HG02623 (cell line): ENCODE measurements around the gene SLC39A11.

Source experiments
- ATAC-seq: cut with Tn5 transposase; IDR thresholded peaks from one replicate; pipeline ENCODE4 v1.9.1; 2021; ENCODE audit warnings: moderate library complexity; ENCODE audit not compliant: unreplicated experiment

SLC39A11 gene

DNA sequence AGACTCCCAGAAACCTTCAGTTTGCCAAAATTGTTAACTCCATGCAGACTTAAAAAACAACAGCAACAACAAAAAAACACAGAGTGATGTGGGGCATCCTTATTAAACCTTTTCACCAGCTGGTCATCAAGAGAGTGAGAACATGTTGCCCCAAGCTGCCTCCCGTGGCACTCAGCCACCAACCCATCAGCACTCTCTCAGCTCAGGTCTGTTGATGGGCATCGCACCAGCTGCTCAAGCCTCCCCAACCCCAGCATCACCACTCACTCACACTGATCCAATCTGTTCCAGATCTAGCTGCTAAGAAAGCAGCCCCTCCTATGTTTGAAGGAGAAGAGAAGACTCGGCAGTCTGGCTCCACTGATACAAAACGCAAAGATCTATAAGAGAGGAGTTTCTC, 46.8 kb downstream of the SLC39A11 start:
- no peak for ATAC-seq

DNA sequence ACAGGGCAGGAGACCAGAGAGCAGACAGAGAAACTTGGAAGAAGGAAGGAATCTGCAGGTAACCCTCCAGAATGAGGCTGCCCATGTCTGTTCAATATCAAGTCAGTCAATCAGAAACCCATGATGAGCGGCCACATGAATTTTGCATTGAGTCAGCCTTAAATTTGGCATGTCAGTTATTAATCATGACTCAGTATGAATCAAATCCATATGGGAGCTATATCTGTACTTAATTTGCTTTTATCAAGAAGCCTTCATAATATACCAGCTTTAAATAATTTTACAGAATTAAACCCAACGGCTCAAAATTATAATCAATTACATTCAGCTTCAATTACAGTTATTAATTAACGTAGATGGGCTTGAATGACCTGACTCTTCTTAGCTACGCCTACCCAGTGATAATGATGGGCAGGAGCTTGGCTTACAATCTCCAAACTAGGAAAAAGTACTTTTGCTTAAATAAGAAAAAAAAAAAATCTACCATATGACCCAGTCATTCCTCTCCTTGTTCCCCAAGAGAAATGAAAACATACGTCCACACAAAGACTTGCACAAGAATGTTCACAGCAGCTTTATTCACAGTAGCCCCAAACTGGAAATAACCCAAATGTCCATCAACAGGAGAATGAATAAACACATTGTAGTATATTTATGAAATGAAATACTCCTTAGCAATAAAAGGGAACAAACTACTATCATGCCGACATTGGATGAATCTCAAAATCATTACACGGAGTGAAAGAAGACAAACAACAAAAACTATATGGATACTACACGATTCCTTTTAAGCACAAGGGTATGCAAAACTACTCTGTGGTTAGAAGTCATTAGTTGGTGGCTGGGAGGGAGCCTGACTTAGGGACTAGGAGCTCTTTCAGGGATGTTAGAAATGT, 48.6 kb downstream of the SLC39A11 start:
- ATAC-seq = no peak

DNA sequence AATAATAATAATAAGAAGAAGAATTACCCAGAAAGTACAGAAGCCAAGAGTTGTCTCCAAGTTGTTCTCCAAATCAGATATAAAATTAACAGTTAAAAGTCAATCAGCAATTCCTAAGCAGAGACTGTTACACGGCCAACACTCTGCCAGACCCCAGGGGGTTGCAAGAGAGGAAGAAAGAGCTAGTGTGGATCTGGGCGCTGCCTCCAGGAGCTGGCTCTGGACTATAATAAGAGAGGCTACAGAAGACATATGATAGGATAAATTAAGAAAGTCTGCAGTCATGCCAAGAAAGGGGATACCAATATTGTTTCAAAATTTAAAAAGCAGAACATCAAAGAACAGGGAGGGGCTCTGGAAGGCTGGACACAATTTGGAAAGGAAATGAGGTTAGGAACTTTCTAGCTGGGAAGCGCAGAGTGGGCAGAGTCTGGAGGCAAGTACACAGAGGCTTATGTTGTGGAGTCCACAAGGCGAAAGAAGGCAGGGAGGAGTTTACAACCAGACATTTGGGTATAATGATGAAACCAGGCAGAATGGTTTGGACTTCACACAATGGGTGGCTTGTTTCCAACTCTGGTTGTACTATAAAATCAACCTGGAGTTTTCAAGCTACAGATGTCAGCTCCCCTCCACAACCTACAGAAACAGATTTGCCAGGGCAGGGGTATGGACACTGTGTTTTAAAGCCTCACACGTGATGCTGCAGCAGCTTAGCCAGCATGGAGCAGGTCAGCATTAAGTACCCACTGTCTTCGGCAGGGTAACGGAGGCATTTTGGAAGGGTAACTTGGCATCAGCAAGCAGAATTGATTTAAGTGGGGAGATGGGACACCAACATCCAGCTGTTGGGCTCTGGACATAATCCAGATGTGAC, 49.4 kb downstream of the SLC39A11 start:
- no peak for ATAC-seq

DNA sequence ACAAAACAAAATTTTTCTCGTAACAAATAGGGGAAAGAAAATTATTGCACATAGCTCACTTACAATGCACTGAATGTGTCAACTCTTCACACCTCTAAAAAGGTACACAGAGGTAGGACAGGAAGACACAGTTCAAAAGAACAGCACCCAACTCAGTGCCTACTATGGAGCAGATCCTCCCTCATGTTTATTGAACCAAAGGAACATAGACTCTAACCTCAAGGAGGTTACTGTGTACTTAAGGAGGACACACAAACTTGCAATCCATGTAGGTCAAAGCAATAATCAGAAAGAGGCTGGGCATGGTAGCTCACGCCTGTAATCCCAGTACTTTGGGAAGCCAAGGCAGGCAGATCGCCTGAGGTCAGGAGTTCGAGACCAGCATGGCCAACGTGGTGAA, 50.3 kb downstream of the SLC39A11 start:
- no peak for ATAC-seq

DNA sequence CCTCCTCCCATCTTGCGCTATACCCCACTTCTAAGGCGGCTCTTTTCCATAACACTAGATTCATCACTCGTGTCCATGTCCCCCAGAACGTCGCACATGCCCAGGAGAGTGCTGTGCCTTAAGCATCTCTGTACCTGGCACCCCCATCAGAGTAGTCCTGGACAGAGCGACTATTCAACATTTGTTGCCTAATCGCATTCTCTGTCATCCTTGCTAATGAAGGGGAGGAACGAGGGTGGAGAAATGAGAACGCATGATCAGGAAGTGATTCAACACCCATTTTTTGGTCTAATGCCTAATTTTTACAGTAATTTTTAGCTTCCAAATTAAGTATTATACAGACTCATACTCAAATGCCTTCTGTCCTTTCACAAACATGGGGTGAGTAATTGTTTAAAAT, 53.2 kb downstream of the SLC39A11 start:
- ATAC-seq = no peak

DNA sequence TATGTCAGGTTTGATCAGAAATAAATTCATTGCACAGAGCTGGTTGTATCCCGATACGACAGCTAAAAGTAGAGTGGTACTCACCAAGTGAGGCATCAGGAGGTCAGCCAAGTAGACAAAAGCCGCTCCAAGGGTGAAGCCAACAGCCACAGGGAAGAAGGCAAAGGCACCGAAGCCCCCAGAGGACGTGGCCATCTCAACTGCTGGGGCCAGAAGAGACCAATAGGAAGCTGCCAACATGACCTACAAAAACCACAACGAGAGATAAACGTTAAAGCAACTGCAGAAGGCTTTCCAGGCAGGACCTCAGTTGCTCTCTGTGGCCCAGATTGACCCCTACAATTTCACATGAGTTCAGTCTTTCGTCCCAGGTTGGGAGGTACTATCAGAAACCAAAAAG, 61.0 kb downstream of the SLC39A11 start:
- ATAC-seq = no peak

DNA sequence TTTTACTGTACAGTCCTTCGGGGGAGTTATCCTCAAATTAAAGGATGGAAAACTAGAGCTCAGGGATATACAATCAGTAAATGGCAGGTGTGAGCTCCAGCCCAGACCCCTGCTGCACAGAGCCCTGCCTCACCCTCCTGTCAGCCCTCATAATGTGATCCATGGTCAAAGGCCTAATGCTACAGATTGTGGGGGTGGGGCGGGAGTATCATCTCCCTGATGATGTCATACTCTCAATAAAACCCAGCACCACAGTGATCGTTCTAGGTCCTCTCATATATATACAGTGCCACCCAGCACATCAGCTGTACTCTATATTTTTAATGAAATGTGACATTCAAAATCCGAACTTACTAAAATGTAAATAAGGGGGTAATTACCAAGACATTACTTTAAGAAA, 61.5 kb downstream of the SLC39A11 start:
- ATAC-seq = no peak

DNA sequence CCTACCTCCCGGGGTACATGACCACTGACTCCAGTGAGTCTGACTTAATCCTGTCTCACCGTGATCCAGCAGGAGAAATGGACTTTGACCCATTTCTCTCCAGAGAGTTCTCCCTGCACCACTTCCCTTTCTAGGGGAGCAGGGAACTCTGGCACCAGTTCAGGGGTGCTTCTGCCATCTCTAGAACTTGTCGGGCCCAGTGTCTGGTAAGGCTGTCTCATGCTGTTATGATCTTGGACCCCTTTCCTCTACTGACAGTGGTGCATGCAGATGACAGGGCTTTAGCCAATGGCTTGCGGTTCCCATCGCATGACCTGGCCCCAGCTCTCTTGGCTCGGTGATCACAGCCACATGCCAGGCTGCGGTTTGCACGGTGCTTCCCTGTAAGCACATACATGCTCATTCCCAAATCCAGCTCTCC, 62.0 kb downstream of the SLC39A11 start:
- no peak for ATAC-seq

DNA sequence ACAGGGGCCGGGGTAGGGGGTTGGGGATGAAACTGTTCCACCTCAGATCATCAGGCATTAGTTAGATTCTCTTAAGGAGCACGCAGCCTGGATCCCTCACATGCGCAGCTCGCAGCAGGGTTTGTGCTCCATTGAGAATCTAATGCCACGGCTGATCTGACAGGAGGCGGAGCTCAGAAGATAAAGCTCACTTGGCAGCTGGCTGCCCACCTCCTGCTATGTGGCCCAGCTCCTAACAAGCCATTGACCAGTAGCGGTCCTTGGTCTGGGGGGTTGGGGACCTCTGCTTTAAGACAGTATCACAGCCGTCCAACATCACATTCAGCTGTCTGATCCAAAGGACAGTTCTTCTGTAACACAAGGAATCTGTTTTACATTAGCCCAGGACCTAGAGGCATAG, 62.5 kb downstream of the SLC39A11 start:
- no peak for ATAC-seq

DNA sequence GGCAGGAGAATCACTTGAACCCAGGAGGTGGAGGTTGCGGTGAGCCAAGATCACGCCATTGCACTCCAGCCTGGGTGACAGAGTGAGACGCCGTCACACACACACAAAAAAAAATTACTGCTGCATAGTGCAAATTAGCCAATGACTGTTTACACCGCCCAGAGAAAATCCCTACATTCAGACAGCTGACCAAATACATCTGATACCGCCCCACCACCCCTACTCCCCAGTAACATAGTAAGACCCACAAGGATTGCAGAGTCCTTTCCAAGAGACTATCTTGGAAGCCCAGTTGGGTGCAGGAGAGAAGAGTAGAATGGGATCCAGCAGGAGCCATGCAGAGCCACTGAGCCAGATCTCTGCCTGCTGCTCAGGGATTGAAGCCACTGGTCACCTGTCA, 63.5 kb downstream of the SLC39A11 start:
- ATAC-seq = no peak

DNA sequence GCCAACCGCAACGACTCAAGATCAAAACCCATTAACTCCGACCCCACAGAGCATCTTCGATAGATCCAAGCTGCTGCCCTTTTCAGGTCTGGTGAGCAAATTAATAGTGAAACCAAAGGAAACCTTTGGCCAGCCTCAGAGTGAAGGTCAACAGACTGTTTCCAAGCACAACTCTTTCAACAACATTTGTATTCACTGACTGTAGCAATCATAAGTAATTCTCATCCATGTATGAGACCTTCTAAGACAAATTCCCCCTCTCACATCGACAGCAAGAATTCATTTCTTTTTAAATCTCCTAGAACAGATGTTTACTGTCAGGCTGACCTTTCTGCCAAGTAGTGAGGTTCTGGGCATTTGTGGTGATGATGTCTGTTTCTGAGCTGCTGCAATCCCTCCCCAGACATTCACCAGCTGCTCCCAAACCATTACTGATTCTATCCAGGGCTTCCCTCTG, 64.2 kb downstream of the SLC39A11 start:
- ATAC-seq = no peak

DNA sequence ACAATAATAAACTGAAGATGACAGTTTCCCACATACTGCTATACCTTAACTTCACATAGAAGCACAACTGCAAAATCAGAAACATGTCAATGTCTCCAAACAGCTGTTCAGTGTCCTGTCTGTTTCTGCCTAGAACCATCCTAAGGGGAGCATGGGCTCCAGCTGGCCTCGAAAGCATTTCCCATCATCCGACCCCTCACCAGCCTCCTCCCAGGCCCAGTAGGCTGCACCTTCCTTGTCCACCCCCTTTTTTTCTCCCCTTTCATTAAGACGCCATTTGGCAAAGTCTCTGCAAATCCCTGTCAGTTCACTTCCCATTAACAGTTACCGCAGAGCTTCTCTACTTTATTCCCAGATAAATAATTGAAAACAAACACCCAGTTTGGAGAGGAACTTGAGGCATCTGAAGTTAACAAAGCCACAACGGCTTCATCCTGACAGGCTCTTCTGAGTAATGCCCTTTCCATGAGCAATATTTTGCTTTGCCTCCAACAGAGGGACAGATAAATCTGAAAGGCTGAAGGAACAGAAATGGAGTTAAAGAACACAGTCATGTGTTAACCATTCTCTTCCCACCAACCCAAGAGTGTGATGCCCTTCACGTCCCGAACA, 65.3 kb downstream of the SLC39A11 start:
- no peak for ATAC-seq

DNA sequence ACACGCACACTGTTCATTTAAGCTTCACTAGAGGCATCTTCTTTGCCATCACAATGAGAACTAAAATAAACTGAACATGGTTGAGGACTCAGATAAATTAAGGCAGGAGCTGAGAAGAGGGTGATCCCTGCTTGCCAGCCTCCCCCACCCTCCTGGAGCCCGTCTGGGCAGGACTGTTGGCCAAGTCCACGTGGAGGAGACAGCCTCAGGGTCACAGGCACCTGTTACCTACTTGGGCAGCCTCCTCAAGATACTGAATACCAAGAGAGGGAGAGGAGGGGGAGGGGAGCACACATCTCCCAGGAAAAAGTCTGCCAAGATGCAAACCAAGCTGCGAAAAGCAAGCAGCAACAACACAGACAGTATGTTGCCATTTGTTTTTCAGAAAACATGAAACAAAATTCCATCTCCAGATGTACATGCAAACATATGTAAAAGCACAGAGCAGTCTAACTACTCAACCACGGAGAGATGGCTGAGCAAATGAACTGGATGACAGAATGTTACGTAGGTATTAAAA, 67.4 kb downstream of the SLC39A11 start:
- no peak for ATAC-seq

DNA sequence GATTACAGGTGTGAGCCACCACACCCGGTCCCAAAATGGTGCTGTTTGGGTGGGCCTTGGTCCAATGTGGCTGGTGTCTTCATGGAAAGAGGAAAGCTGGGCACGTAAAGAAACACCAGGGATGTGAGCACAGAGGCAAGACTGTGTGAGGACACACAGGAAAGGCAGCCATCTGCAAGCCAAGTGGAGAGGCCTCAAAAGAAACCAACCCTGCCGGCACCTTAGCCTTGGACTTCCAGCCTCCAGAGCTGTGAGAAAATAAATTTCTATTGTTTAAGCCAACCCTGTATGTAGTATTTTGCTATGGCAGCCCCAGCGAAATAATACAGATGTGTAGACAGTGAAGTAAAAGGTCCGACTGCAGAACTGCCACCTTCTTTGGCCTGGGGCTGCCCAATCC, 68.7 kb downstream of the SLC39A11 start:
- no peak for ATAC-seq

DNA sequence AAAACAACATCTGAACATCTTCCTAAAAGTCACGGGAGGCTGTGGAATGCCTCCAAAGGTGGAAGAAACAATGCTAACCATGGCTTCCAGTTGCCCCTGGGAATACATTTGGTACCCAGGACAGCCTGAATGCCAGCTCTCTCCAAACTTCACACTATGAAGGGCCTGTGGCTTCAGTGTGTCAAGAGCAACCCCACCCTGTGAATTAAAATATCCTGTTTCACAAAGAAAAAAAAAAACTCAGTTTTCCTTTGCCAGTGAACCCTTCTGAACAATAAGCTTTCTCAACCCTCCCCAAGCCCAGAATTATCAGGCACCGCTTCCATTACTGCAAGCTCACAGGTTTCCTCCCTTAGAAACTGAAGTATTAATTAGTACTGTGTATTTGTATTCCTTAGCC, 69.8 kb downstream of the SLC39A11 start:
- ATAC-seq = no peak

DNA sequence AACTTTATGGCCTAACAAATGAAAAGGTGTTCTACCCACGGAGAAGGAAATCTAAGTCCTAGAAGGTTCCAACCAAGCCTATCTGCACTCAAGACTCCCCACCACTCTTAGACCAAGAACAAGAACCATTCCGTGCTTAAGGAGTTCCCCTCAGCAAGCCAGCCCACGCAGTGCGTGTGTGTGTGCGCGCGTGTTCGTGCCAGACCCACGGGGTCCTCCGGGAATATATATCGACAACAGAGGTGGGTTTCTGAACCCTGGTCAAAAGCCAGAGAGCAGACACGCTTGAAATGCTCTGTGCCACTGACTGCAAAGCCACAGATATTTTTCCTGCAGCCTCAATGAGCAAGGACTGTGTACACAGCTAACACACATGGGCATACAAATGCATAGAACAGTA, 70.7 kb downstream of the SLC39A11 start:
- no peak for ATAC-seq

DNA sequence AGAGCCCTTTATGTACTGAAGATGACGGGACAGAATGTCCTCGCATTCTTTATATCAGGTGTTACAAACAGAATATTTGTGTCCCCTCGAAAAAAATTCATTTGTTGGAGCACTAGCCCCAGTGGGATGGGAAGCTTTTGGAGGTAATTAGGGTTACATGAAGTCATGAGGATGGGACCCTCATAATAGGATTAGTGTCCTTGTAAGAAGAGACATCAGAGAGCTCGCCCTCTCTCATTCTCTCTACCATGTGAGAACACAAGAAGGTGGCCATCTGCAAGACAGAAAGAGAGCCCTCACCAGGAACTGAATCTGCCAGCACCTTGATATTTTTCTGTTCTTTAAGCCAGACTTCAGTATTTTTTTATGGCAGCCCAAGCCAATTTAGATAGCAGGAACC, 72.4 kb downstream of the SLC39A11 start:
- no peak for ATAC-seq

DNA sequence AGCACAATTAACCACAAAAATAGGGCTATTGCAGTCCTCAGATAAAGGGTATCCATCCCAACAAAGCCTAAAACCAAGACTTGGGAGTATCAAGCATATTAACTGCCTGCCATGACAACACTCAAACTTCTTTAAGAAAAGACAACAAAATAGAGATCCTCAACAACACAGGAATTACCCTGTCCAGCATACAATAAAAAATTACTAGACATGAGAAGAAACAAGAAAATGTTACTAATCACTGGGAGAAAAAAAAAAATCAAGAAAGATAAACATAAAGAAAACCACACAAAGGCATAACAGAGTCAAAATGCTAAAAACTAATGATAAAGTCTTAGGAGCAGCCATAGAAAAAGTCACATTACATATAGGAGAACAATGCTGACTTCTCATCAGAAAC, 73.9 kb downstream of the SLC39A11 start:
- no peak for ATAC-seq

DNA sequence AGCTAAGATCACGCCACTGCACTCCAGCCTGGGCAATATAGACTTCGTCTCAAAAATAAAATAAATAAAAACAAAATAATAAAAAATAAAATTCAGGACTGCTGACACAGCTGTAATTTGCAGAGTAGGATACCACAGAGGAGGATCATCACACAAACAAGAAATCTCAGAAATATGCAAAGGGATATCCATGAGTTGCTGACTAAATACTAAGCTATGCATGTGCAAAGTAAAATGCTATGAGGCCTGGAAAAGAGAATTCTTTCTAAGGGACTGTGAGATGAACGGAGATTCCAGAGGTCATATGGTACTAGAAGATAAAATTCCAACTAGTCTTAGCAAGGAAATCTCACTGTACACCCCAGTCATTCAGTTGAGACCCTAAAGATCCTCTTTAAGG, 74.8 kb downstream of the SLC39A11 start:
- ATAC-seq = no peak

DNA sequence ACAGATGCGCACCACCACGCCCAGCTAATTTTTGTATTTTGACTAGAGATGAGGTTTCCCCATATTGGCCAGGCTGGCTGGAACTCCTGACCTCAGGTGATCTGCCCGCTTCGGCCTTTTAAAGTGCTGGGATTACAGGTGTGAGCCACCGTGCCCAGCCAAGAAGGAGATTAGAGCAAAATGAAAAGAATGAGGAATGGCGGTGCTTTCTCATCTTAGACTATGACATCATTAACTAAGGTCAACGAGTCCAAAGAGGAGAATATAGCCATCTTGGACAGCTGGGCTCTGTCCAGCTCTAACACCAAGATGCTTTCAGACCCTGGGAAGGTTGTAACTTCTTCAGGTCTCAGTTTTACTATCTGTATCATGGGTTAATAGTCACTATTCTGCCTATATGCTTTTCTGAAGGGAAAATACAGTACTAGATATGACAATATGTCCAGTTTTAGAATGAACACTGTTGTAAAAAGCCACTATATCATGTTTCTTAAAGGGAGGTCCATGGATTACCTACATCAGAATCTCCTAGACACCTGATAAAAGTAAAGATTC, 76.7 kb downstream of the SLC39A11 start:
- ATAC-seq = no peak
